Purkinje cell (primary cell): Measurements from ENCODE around the gene UROS. TPM values are rescaled to one million over a fixed set of nuclear protein-coding genes. Genes with fewer than 3 reads are reported as not detected.

ENCODE experiments used
- polyA plus RNA-seq: library from polyadenylated mRNA; unstranded; fragments of >200 nt; fragmentation: Nextera tagmentation; gene quantifications from 2 replicates; pipeline ENCODE4 v1.2.1, GENCODE V29; 2014

UROS gene
- 15.6 and 31.0 TPM in 2 replicates for polyA plus RNA-seq

GRCh38 chr10:125822878-125823662, at the start of gene UROS, which contains the start of gene BCCIP:
Gene UROS, minus strand, starts transcription at chr10:125823258. Its CDS starts 6,759 bp downstream, at chr10:125816499.
Gene BCCIP, plus strand, starts transcription at chr10:125823546. Its CDS starts 12 bp downstream, at chr10:125823558.

GRCh38 chr10:125775491-125776106, 47.5 kb downstream of the UROS start, which contains the start of gene MMP21:
Gene MMP21, minus strand, starts transcription at chr10:125775821. Its CDS starts 0 bp downstream, at chr10:125775821.

Other genes starting within 250 kb of the UROS start
- not detected in 2 replicates for gene TEX36, start 140.1 kb downstream of the UROS start, polyA plus RNA-seq
- 10.0 and 15.5 TPM in 2 replicates for gene EDRF1, start 103.5 kb downstream of the UROS start, polyA plus RNA-seq
- gene MMP21, start 47.4 kb downstream of the UROS start, polyA plus RNA-seq: not detected in 2 replicates
- 138 and 144 TPM in 2 replicates for gene BCCIP, start 288 bp upstream of the UROS start, polyA plus RNA-seq
- gene DHX32, start 58.0 kb upstream of the UROS start, polyA plus RNA-seq: 9.4 and 9.5 TPM in 2 replicates
- gene FANK1, start 73.3 kb upstream of the UROS start, polyA plus RNA-seq: 0.70 and 4.2 TPM in 2 replicates